ENCODE results near the gene KCNH5.

DNA sequence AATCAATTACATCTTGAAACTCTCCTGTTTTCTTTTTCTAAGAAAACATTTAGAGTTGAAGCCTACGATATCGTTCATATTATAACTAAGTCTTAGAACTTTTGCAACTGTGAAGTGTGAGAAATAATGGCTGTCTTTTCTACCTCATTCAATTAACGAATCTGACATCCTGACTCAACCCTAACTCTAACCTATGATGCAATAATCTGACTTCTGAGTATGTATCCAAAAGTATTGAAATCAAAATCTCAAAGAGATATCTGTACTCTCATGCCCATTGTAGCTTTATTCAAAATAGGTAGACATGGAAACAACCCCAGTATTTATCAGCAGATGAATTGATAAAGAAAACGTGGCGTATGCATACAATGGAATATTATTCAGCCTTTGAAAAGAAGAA is 252.7 kb downstream of the KCNH5 start:
- TF ChIP-seq, protein P1, sequence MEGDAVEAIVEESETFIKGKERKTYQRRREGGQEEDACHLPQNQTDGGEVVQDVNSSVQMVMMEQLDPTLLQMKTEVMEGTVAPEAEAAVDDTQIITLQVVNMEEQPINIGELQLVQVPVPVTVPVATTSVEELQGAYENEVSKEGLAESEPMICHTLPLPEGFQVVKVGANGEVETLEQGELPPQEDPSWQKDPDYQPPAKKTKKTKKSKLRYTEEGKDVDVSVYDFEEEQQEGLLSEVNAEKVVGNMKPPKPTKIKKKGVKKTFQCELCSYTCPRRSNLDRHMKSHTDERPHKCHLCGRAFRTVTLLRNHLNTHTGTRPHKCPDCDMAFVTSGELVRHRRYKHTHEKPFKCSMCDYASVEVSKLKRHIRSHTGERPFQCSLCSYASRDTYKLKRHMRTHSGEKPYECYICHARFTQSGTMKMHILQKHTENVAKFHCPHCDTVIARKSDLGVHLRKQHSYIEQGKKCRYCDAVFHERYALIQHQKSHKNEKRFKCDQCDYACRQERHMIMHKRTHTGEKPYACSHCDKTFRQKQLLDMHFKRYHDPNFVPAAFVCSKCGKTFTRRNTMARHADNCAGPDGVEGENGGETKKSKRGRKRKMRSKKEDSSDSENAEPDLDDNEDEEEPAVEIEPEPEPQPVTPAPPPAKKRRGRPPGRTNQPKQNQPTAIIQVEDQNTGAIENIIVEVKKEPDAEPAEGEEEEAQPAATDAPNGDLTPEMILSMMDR (IDR thresholded peaks at IDR 0.05; ENCODE audit: low read length), result no peak
- TF ChIP-seq EZH2 (IDR thresholded peaks at IDR 0.05; ENCODE audit: borderline replicate concordance, low read length), result no peak
